NOMO-1 (cell line): ENCODE results near the gene SCAPER.

Source experiments
- DNase-seq, 2 experiments: peaks; one replicate each; lab custom pipeline; 2025; ENCODE audit not compliant: unreplicated experiment in 2 of 2; lab: John Stamatoyannopoulos, UW

Gene SCAPER

DNA sequence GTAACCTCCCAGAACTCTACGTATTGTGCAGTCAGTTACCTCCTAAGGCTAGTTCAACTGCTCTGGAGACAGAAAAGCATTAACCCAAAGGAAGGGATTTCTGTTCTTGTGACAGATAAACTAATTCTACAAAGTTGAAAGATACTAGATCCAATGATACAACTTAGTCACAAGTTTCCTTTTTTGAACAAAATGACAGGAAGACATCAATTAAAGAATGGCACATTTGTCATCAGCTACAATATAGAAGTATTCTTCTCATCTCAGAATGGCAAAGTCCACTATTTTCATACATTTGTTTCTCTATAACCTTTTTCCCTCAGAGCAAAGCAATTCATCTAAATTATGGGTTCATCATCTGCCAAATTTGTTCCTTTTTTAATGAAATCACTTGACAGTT lies 524.9 kb downstream of the SCAPER start:
- DNase-seq: peak in 1 of 2 experiments; percentile 50

DNA sequence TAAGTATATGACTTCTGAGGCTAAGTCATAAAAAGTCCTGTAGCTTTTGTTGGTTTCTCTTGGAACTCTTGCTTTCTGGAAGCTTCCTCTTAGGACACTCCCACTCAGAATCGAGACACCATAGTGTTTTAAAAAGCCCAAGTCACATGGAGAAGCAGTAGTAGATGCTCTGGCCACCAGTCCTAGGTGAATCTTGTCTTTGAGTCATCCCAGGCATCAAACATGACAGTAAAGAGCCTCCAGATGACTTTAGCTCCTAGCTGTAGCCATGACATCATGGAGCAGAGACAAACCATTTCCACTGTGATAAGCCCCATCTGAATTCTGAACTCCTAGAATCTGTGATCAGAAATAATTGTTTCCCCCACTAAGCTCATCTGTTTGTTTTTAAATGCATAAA lies 526.4 kb downstream of the SCAPER start:
- DNase-seq: no peak

DNA sequence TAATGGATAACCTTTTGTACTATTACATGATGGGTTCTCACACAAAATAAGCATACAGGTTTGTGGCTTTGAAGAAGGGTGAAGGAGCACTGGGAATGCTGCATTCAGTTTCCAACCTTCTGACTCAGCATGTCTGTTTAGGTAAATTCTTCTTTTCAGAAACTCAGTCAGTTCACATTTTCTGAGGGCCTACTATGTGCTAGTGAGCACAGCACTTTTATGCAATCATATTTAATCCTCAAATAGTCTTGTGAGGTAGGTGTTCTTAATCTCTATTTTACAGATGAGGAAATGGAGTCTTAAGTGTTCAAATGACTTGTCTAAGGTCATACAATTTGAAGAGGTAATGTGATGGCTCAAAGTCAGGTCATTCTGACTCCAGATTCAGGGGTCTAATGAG lies 527.4 kb downstream of the SCAPER start:
- DNase-seq: no peak

DNA sequence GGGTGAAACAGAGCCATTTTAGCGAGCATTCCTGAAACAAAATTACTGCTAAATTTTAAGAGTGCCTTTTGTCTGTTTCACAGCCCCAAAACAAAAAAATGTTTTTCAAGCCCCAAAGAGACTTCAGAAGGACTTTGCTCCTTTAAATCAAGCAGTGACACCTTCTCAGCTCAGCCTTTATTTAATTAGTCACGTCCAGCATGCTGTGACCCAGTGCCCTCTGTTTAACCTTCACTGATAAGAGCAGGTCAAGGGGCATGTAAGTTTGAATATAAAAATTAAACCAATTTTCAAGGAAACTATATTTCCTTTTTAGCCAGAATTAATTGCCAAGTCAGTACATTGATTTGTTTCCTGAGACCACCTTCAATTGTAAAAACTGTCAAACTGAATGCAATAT lies 527.9 kb downstream of the SCAPER start:
- no peak for DNase-seq

DNA sequence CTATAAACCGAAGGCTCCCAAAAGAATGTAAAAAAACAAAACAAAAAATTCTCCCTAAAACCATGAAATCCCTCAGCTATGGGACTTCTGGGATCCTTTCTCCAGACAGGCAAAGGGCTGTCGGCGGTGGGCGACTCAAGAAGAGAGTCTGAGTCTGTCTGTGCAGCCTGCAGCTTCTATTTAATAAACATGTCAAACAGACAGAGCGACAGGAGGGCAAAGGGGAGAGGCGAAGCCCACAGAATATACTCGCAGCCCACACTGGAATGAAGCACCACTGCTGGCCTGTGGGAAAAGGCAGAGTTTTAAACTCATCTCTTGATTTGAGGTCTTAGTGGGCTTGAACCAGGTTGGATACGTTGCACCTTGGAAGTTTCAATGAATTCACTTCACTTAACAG lies 528.3 kb downstream of the SCAPER start:
- DNase-seq: no peak

DNA sequence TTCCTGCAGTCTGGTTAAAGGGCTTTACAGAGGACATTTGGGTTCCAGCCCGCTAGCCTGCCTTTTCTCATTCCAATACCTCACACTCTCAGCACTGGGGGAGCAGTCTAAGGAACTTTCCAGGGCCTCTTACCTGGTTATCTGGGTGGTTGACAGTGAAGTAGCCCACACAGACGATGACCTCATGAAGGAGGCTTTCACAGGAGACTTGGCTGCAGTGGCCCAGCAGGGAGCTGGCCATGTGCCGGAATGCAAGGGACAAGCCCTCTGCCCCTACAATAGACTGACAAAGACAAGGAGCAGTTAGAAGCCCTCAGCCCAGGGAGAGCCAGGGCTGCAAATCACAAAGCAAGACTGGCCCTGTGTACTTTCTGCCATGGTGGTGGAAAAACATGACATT lies 529.1 kb downstream of the SCAPER start:
- DNase-seq: no peak

DNA sequence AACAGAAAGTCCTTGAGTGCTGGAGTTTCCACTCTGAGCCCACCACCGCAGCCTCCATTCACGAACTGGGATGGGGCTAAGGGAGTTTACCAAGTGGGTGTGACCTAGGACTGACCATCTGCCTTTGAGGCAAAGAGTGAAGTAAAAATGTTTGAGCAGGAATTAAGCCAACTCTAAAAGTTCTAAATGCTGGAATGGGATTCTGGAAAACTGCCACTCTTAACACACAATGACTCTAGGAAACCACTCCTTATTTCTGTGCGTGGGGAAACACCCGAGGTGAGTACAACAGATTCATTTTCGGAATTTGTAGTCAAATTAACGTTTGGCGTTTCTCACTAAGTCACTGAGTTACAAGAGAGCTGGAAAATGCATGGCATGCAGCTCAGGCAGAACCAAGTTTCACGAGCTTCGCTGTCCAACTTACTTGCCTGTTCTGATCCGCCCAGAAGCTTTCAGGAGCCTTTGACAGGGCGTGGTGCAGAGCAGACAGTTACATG lies 537.0 kb downstream of the SCAPER start:
- no peak for DNase-seq

DNA sequence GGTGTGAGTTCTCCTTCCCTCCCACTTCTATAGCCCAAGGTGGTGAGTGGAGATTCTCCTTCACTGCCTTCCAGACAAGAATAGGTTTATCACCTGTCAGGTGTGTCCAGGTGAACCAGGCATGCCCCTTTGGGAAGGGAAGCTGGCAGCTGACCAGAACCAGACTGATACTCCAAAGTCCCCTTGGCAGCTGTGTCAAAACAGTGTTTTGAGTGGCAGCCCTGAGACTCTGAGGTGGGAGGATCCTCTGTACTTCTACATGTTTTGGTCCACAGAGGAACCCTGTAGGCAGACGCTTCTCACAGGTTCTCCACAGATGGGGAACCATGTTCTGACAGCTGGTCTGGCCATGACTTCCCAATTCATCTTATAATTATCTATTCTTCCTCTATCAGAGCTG lies 538.4 kb downstream of the SCAPER start:
- peak in 1 of 2 experiments; percentile 16 for DNase-seq

DNA sequence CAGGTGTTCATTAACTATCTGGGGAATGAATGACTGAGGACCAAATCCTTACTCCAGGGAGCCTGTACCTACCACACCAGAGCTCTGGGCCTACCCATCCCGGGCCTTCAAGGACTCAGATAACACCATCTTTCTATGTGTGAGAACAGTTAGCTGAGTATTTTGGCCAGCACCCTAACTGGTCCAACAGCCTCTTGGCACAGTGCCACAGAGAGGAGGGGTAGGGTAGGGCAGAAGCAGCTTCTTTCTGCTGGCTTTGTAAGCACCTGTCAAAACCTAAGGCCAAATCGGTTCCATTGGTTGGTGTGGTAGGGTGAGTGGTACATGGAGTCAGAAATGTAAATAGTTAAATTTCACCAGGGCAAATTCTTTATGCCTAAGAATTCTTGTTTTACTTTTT lies 541.9 kb downstream of the SCAPER start:
- no peak for DNase-seq

DNA sequence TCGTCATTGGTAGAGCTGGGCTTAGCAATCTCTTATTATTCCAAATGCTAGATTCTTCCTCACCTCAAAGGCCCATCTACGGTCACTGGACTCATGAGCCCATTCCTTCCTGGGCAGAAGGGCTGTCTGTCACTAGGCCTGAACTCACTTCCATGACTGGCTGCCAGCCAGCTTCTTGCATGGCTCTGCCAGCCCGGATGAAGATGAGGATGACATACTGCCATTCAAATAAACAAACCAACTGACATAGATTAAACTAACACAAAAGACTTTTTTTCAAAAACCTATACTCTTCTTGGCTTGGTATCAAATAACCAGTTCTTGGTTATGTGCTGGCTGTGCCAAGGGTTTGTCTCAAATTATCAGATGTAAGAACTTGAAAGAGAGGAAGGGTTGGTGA lies 544.7 kb downstream of the SCAPER start:
- DNase-seq: no peak

DNA sequence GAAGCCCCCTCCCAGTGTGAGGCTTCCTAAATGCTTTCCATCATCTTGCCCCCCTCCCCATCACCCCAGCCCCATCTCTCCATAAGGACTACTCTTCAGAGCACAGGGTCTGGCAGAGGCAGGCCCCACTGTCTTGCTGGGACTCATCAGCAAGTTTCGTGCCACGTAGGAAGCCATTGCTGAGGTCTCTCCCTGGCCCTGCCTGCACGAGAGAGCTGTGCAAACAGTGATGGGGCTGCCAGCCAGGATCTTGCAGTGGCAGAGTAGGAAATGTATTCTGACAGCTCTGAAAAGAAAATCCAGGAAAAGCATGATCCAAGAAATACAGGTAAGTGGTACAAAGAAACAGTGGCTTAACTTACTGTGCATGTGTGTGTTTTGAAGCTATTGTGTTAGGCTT lies 546.0 kb downstream of the SCAPER start:
- no peak for DNase-seq

DNA sequence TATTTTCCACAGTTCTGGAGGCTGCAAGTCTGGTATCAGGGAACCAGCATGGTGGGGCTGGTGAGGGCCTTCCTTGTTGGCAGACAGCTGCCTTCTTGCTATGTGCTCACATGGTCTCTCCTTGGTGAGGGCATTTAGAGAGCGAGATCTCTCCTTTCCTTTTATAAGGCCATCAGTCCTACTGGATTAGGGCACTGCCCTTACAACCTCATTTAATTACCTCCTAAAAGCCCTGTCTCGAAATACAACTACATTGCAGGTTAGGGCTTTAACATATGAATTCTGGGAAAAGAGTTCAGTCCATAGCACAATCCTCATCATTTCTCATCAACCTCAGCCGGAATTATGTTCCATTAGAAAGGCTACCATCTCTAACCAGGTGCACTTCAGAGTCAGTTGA lies 546.7 kb downstream of the SCAPER start:
- DNase-seq: no peak

DNA sequence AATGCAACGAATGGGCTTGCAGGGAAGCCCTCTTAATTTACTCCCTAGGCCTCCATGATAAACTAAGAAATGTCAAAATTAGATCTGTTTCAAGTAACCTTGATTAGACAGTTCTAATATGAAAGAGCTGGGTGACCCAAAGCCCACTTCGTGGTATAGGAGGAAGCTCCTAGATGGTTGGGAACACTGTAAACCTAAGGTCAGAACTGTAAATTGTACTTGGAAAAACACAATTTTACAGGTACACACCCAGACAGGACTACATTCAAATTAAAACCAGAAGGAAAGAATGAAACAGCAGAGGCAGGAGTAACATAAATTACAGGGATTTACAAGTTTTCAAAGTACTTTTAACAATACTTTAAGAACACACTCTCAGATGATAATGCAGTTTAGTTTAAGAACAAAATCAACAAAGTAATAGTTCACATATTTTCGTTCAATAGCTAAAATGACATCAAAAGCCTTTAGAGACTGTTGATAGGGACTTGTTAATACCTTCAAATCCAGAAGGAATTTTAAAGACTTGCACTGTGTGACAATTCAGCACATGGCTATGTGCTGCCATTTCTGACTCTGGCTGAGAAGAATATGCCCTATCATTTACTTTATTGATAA lies 550.2 kb downstream of the SCAPER start:
- no peak for DNase-seq

DNA sequence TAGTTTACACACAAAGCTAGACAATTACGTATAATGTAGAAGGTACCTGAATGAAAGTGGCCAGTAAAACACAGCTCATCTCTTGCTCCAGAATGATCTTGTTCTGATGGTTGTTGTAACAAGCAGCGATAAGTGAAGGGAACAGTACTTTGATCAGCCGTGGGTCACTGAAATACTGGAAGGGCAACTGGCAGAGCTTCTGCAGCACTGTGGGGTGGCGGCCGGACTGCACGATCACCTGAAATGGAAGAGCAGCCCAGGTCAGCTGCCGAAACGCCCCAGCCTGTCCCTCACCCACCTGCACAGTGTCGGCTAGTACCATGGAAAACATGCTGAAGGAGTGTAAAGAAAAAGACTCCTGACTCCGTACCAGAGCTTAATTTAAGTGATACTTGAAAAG lies 551.2 kb downstream of the SCAPER start:
- no peak for DNase-seq

DNA sequence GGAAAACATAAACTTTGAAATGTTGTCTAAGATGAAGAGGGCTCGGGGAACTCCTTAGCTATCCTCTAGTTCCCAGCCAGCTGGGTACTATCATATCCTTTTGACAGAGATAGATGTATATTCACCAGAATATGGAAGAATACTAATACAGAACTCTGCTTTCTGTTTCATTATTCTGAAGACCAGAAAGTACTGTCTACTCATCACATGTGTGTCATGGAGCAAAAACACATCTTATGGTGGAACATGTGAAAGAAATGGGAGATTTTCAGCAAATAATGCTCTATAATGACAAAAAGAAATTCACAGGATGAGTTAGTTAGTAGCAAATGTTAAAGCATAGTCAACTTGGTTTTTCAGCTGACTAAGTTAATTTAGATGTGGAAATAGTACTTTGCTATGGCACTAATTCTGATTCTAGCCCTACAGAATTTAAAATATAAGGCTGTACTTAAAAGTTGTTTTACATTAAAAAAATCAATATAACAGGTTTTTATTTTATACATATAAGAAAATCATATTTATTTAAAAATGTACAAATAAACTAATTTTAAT lies 552.0 kb downstream of the SCAPER start:
- DNase-seq: no peak

DNA sequence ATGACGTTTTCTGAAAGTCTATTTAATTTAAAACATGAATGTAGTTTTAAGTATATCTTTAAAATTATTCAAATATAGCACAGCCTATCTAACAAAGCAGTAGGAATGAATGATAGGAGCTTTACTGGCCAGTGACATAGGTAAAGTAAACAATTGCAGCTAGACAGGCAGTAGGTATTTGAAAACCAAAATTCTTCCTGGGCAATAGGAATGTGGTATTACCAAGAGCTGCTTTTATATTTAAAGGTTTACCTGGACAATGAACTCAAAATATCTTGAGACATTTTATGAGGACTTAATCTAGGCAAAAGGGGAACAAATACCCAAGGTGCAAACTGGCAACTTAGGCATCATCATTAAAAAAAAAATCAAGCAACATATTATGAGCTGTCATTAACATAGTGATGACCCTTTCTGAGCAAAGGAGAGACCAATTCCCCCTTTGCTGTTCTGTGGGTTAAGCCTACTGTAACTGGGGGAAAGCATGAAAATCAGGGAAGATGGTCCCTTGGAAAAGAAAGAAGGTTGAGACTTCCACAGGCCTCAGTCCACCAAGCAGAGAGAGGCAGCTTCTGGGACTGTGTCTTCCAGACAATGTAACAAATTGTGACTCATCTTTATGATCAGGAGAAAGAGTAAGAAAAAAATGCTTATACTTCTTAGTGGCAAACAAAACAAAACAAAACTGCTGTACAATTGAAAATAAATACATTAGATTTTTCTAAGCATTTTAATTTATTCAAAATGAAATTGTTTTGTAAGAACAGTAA lies 555.7 kb downstream of the SCAPER start:
- no peak for DNase-seq

DNA sequence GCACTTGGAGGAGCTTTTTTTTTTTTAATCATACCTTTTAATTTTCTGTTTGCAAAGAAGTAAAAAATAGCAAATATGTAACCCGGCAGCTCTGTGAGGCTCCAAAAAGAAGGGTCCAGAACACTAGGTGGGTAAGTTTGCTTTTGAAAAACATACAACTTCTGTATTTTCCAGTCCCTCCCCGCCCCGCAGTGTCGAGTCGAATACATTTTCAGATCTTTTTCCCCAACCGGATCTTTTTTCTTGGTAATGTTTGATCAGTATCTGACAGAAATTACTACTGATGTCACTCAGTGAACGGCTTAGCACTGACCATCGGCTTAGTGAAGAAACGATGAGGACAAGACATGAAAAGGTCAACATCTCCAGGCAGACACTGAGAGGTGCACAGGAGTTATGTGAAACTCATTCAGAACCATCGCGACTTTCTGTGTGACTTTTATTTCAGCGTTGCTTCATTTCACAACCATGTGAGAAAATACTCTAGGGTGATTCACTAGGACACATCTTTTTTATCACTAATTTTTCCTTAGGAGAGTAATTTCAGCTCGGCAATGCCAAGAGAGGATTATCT lies 557.6 kb downstream of the SCAPER start:
- DNase-seq: no peak

DNA sequence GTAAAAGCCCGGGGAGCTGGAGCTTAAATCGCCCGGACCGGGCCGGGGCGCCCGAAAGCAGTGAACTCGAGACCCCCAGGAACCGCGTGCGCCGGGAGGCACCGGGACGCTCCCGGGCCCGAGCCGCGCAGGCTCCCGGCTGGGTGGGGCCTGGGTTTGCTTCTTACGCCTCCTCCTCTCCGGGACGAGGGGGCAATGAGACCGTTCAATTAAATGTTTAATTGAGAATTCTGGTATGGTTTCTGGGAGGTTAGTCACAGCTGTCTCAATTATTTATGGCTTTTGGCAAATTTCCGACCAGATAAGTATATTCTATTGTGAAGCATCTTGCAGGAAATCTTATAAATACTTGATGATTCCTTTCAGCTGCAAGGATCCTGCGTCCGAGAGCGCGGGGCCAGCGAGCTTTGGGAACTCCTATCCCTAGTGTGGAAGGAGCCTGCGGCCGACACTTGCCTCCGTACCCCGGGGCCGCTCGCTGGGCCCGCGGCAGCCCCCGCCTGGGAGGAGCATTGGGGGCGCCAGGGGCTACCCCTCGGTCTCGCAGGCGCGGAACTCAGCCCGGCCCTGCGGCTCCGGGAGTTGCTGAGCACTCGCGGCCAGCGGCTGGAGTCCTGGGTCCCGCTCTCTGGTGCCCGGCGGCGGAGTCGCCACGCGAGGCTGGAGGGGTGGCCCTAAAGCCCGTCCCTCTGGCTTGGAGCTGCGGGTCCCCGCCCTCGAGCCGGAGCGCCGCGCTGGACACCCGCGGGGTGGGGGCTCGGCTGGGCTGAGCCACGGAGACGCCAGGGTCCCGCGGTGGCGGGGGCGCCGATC lies 558.3 kb downstream of the SCAPER start:
- DNase-seq: no peak

DNA sequence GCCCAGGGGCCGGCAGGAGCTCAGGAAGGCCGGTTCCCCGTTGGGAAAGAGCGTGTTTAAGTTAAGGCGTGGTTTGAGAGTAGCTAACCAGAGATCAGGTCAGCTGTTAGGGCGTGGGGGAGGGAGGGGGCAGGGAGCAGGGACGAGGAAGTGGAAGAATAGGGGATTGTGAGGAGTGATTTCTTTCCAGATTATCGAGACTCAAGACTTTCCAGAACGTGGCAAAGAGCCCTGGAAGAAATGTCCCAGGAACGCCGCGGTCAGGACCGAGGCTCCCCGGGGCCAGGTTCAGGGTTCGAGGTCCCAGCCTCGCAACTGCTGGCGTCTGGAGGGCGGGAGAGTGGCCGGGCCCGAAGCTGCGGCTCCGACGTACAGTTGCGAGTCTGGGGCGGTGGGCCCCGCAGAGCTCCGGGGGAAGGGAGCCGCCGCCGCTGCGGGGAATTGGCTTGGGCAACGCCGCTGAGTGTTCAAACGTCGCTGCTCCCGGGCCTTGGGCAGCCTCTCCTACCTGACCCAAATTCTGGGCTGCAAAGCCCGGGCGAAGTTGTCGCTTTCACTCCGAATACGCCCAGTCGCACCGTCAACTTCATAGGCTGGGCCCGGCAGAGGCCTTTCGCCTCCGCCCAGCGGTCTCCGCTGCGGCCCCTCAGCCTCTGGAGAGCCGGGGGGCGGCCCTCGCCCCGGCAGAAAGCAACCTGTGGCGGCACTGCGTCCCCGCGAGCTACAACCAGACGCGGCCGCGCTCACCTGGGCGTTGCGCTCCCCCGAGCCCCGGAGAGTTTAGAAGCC lies 559.1 kb downstream of the SCAPER start:
- DNase-seq: no peak

DNA sequence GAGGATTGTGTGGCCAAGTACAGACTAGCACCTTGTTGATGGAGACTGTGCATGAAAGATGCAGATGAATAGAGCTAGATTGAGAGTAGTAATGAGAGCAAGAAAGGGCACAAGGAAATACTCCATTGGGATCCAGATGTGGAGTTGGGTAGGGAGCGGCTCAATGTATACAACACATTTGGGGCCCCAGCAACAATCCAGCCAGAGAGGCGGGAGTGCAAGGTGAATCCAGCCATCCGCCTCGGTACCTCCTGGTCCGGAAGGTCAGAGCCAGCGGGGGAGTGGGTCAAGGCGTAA lies 559.6 kb downstream of the SCAPER start:
- DNase-seq: no peak
